Dendritic cell treated with granulocyte-macrophage colony-stimulating factor and Interleukin-4, amounts not matched to agents 40 ng/mL and 50 ng/mL, for 4 days (primary cell): Measurements from ENCODE around the gene VCAN.
A peak's percentile ranks its signal among the peaks of the same experiment; 100 is the strongest.

Experiments used
- H3K27ac Mint-ChIP-seq: one replicate; pipeline ENCODE4 v1.8.0; 2022; ENCODE audit warnings: mild to moderate bottlenecking, mixed read lengths
- H3K27me3 Mint-ChIP-seq: one replicate; pipeline ENCODE4 v1.8.0; 2022; ENCODE audit warnings: mild to moderate bottlenecking, mixed read lengths
- H3K36me3 Mint-ChIP-seq: one replicate; pipeline ENCODE4 v1.8.0; 2022; ENCODE audit warnings: low read depth, mixed read lengths
- H3K4me1 Mint-ChIP-seq: one replicate; pipeline ENCODE4 v1.8.0; 2022; ENCODE audit warnings: low read depth, mixed read lengths
- H3K4me3 Mint-ChIP-seq: one replicate; pipeline ENCODE4 v1.8.0; 2022; ENCODE audit warnings: mild to moderate bottlenecking, moderate library complexity, mixed read lengths
- H3K9me3 Mint-ChIP-seq: one replicate; pipeline ENCODE4 v1.8.0; 2022; ENCODE audit warnings: mixed read lengths
- intact Hi-C: fragments of 100-400 bp; cut with micrococcal nuclease; formaldehyde crosslinking; loops from one replicate; pipeline ENCODE4 v1.15.0; 2022

VCAN gene

DNA sequence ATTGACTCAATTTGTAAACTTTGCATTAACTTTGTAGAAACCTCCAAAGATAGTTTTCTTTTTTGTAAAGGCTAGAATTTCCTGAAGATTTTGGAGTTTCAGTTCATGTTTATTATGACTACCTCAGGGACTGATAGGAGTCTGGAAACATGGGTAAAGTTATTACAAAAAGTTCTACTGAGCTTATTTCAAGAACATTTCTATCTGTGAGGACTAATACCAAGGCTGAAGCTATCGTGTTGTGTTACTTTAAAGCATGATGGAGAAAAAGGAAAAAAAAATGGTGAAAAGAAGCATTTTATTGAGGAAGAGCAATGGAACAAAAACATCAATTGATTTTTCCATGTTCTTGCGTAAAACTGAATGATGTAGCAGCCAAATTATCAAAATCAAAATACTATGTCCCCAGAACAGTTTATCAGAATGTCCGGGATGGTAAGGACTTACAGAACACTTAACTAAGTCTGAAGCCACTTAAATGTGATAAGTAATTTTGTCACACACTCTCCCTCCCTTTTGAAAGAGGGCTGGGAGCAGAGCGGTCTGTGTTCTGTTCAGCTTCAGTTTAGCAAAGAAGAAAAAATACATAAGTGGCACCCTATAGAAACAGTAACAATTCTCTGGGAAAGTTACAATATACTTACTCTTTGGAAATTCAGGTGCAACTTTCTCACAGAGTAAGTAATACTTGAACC is 25.1 kb upstream of the VCAN start:
- Mint-ChIP-seq H3K27ac (no peak overlapping the region), H3K4me1 (peaks cover 7% of the 10 kb centered on the region), H3K9me3 (no peaks in the 10 kb centered on the region), H3K4me3 (no peak overlapping the region), H3K36me3 (no peaks in the 10 kb centered on the region), H3K27me3 (no peaks in the 10 kb centered on the region)
- intact Hi-C loops = no loop called here

DNA sequence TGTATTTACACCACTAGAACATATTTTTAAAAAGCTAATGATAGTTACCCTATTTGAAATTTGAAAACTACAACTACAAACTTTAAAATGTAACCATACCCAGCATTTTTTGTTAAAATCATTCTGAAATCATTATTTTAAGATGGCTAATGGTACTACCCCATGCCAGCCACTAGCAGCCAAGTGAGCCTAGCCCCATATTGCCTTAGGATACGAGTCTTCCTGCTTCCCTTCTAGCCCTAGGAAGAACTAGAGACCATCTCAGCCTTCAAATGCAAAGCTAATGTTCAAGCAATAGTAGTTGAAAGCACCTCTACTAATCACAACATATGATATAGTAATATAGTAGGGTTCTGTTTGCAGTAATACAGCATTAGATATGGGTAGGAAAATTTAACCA is 24.0 kb upstream of the VCAN start:
- Mint-ChIP-seq H3K27ac (no peak overlapping the region), H3K4me1 (no peaks in the 10 kb centered on the region), H3K36me3 (no peaks in the 10 kb centered on the region), H3K27me3 (no peaks in the 10 kb centered on the region), H3K4me3 (no peak overlapping the region), H3K9me3 (peaks cover 3% of the 10 kb centered on the region)
- intact Hi-C loops = no loop called here

DNA sequence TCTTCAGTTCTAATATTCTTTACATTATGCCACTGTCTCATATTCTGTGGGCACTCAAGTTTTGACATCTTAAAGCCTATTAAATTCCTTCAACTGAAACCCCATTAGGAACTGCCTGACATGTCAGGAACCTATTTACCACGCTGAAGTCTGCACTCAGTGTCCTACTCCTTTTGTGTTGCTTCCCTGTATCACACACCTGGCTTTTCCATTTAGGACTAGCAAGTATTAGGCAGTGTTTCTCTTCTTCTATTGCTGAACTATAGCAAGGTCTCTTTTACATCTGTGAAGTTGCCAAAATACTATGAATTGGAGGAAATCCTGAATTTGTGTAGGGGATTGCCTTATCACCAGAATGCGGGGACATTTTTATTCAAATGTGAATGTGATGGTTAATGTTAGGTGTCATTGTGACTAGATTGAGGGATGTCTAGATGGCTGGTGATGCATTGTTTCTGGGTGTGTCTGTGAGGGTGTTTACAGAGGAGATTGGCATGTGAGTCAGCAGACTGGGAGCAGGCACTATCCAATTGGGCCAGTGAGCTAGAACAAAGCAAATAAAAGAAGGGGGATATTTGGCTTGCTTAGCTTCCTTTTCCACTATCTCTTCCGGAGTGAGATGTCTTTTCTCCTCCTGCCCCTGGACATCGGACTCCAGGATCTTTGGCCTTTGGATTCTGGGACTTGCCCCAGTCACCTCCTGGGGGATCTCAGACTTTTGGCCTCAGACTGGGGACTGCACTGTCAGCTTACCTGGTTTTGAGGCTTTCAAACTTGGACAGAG is 21.2 kb upstream of the VCAN start:
- Mint-ChIP-seq H3K27ac (no peak overlapping the region), H3K36me3 (peaks cover 6% of the 10 kb centered on the region), H3K27me3 (no peaks in the 10 kb centered on the region), H3K9me3 (peaks cover 31% of the 10 kb centered on the region), H3K4me3 (no peak overlapping the region), H3K4me1 (no peaks in the 10 kb centered on the region)
- intact Hi-C loops = no loop called here

DNA sequence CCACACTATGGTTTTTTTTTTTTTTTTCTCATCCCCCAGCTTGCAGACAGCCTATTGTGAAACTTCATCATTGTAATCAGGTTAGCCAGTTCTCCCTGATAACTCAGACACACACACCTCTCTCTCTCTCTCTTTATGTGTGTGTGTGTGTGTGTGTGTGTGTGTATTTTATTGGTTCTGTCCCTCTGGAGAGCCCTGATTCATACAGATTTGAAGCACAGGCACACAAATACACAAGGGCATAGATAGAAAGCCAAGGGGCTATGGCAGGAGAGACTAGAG is 20.6 kb upstream of the VCAN start:
- Mint-ChIP-seq H3K27ac (no peak overlapping the region), H3K27me3 (no peaks in the 10 kb centered on the region)

DNA sequence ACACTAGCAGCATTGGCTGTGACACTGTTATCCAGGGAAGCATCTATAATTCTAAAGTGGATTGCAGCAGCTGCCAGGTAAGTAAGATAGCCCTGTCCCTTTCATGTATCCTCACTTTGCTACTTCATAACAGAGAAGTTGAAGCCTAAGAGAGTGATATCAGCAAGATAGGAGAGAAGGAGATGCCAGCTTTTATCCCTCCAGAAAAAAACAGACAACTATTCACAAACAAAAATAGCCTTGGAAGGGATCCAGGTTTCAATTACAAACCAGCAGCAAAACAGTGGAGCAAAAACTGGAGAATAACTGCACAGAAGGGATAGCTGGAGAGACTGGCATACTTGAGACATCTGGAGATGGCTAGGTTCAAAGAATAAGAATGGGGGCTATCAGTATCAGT is 19.6 kb upstream of the VCAN start:
- Mint-ChIP-seq H3K4me1 (no peaks in the 10 kb centered on the region), H3K36me3 (peaks cover 6% of the 10 kb centered on the region), H3K27me3 (no peaks in the 10 kb centered on the region), H3K4me3 (no peak overlapping the region), H3K27ac (no peak overlapping the region), H3K9me3 (peaks cover 39% of the 10 kb centered on the region)
- intact Hi-C loops = no loop called here

More for the DNA sequence above, 20.6 kb upstream of the VCAN start:
- H3K36me3 Mint-ChIP-seq = peaks cover 6% of the 10 kb centered on the region
- H3K4me3 Mint-ChIP-seq = no peak overlapping the region
- peaks cover 33% of the 10 kb centered on the region for H3K9me3 Mint-ChIP-seq
- H3K4me1 Mint-ChIP-seq = no peaks in the 10 kb centered on the region
- intact Hi-C loops = no loop called here

DNA sequence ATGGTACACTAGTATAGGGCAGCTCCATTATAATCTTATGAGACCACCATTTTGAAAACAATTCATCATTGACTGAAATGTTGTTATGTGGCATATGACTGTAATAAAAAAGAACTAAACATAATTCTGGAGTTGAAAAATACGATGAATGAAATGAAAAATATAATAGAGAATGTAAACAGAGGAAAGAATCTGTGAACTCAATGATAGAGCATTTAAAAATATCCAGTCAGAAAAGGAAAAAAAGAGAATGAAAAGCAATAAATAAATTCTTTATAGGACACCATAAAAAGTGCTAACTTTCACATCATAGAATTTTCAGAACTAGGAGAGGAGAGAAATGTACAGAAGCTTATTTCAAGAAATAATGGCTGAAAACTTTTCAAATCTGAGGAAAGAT is 17.6 kb upstream of the VCAN start:
- H3K27ac Mint-ChIP-seq = no peak overlapping the region
- H3K9me3 Mint-ChIP-seq = peaks cover 42% of the 10 kb centered on the region
- H3K27me3 Mint-ChIP-seq = no peaks in the 10 kb centered on the region

DNA sequence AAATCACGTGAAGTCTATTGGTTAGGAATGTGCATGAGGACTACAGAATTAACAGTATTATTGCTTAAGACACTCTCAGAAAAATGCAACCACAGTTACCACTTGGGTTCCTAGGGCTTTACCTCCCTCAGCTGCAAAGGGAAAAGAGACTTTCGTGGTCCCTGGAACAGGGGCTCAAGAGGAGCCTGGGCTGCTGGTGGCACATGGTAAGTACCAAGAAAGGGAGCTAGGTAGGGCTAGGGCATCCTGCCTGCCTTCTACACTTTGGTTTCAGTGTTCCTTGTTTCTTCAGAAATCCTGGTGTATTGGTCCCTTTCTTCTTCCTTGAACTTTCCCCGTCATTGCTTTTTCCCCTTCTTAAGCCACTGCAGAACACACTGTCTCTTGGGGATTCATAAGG is 7.3 kb upstream of the VCAN start:
- H3K27me3 Mint-ChIP-seq = peaks cover 36% of the 10 kb centered on the region
- intact Hi-C loops = no loop called here
- no peaks in the 10 kb centered on the region for H3K4me1 Mint-ChIP-seq
- H3K36me3 Mint-ChIP-seq = no peaks in the 10 kb centered on the region
- no peak overlapping the region for H3K4me3 Mint-ChIP-seq
- no peaks in the 10 kb centered on the region for H3K9me3 Mint-ChIP-seq
- no peak overlapping the region for H3K27ac Mint-ChIP-seq

More for the DNA sequence above, 17.6 kb upstream of the VCAN start:
- Mint-ChIP-seq H3K4me3 (no peak overlapping the region), H3K36me3 (peaks cover 6% of the 10 kb centered on the region), H3K4me1 (no peaks in the 10 kb centered on the region)
- intact Hi-C loops = no loop called here

DNA sequence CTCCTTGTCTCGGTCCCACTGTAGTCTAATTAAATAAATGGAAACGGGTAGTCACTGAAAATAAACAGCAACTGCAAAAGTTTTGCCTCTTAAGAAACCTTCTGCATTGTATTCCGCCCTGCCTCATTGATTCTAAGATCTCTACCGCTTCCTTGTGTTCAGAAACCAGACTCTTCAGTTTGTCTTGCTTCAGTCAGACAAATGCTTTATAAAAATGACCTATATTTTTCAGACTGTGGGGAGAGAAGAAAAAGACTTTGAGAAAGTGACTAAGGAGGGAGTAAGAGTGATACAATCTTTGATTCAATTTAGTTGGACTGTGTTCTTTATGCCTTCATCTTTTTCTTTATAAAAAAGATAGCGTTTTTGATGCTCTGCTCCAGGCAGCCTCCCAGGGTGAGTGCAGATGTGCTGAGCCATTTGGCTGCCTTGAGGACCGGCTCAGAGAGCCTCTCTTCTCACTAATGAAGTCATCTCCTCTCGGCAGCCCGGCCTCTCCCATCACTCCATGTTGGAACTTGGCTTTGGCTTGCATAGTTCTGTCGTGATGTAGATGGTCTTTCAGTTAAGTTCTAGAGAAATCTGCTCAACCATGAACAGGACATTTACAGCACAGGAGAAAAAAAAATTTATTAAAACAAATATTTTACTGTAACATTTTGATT is 4.0 kb upstream of the VCAN start:
- intact Hi-C loops = no loop called here

DNA sequence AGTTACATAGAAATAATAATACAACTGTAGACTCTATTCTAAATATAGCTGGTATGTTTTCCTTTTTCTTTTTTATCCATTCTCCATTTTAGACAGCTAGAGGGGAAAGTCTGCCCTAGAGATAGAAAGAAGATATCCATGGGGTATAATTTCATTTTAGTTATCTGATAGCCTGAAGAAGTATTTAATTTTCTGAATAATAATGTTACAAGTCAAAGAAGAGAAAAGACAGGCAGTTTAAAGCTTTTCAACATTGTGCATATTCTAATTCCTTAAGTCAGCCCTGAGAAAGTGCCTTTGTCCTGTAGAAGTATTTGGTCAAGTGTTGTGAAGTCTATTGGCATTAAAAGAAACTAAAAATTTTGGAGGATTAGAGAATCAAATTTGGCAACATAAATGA is 2.5 kb upstream of the VCAN start:
- intact Hi-C loops = no loop called here
- Mint-ChIP-seq H3K27me3 (peaks cover 40% of the 10 kb centered on the region), H3K9me3 (no peaks in the 10 kb centered on the region), H3K4me1 (peaks cover 29% of the 10 kb centered on the region), H3K4me3 (no peak overlapping the region), H3K27ac (no peak overlapping the region), H3K36me3 (peaks cover 19% of the 10 kb centered on the region)

More for the DNA sequence above, 4.0 kb upstream of the VCAN start:
- Mint-ChIP-seq H3K4me1 (peaks cover 19% of the 10 kb centered on the region), H3K9me3 (no peaks in the 10 kb centered on the region), H3K4me3 (no peak overlapping the region), H3K36me3 (peaks cover 3% of the 10 kb centered on the region), H3K27me3 (peaks cover 48% of the 10 kb centered on the region), H3K27ac (no peak overlapping the region)

DNA sequence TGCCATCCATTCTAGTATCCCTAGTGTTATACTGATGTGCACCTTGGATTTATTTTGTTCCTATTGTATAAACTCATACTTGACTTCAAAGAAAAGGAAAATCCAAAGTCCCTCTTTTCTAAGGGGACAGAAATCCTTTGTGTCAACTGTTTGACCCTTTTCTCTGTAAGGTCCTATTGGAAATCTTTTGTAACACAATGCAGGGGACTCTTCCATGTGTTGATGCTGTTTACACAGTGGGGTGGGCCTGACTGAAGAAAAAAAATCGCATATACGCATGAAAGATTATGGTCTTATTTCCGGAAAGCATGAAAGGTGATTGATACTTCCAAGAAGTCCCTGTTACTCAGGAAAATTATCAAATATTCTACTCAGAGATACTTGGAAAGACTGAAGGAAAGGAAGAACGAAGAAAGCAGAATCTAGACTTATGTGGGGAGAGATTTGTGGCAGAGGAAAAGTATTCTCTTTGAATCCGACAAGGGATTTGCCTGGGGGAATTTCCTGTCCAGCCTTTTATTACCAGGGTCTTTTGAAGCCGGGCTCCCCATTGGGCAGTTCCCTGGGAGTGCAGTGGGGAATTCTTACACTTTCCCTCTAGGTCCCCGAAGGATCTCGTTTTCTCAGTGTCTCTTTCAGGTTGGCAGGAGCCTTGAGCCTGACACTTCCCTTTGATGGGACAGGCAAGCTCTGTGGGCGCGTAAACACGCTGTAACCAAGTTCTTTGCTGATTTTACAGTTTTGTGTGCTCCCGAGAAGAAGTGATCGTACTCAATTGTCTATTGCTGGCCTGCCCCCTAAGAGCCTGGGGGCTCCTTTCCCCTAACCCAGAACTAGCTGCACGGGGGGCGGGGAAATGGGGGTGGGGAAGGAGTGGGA is 779 bp upstream of the VCAN start:
- peak overlapping the region; percentile 94 for H3K4me3 Mint-ChIP-seq
- H3K36me3 Mint-ChIP-seq = peaks cover 22% of the 10 kb centered on the region
- intact Hi-C loops = loop anchor here (5.0 to 10.0 kb wide), 4 partner anchors 92 to 1196 kb away; partner anchors contain the start of gene RPS23
- peaks cover 32% of the 10 kb centered on the region for H3K27me3 Mint-ChIP-seq
- peaks cover 39% of the 10 kb centered on the region for H3K4me1 Mint-ChIP-seq
- H3K27ac Mint-ChIP-seq = peak overlapping the region; percentile 96
- no peaks in the 10 kb centered on the region for H3K9me3 Mint-ChIP-seq

DNA sequence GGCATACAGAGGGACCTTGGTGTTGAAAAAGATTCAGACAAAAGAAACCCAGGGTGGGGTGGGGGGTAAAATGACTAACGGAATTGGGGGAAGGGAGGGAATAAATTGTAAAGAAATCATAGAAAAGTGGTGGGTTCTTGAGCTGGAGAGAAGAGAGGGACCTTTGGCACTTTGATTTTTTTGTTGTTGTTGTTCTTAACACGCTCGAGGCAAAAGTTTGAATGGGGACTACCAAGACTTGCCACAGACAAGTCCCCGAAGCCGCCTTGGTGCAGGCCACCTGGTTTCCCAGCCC is 616 bp downstream of the VCAN start:
- peaks cover 22% of the 10 kb centered on the region for H3K36me3 Mint-ChIP-seq
- H3K27ac Mint-ChIP-seq = peak overlapping the region; percentile 96
- peaks cover 29% of the 10 kb centered on the region for H3K27me3 Mint-ChIP-seq
- H3K9me3 Mint-ChIP-seq = no peaks in the 10 kb centered on the region
- H3K4me3 Mint-ChIP-seq = peak overlapping the region; percentile 94
- H3K4me1 Mint-ChIP-seq = peaks cover 47% of the 10 kb centered on the region
- intact Hi-C loops = loop anchor here (2.0 to 10.0 kb wide), 7 partner anchors 41 to 1197 kb away; partner anchors contain the start of genes RPS23, TMEM167A and XRCC4

DNA sequence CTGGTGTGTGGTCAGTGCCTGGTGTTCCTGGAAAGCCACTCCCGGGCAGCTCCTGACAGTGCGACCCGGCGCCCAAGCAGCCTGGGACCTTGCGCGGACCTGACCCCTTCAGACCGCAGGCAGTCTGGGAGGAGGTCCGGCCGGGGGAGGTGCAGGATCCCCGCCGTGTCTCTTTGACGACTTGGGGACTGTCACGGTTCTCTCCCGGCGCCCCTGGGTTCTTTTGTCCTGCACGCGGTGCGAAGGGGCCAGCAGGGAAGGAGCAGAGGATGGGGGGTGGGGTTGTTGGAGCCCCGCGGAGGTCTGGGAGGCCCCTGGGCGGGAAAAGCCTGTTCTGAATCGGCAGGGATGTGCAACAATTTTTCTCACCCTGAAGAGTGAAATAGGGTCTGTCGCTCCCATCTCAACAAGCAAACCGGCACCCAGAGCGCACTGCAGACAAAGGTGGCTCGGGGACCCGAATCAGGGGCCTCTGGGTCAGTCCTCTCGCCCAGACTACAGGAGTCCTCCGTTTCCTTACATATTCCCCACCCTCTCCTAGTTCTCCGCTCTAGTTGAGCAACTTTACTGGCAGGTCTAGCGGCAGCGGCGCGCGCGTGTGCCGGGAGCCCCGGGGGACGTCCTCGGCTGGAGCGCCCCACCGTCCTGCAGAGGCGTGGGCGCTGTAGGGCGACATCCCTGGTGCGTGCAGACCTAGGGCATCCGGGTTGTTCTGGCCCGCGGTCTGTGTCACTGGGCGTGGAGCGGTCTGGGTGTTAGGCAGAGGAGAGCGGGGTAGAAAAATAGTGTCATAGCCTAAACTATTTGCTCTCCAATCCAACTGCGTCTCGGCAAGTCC is 1.2 kb downstream of the VCAN start:
- Mint-ChIP-seq H3K4me3 (peak overlapping the region; percentile 94), H3K36me3 (peaks cover 22% of the 10 kb centered on the region), H3K4me1 (peaks cover 47% of the 10 kb centered on the region), H3K9me3 (no peaks in the 10 kb centered on the region), H3K27me3 (peaks cover 23% of the 10 kb centered on the region), H3K27ac (peak overlapping the region; percentile 96)
- intact Hi-C loops = loop anchor here (2.0 to 10.0 kb wide), 7 partner anchors 42 to 1198 kb away; partner anchors contain the start of genes RPS23, TMEM167A and XRCC4
